Mesenteric fat pad (tissue), 1 donor: ENCODE data around the gene USP7. TPM values are rescaled to one million over a fixed set of nuclear protein-coding genes. Genes with fewer than 3 reads are reported as not detected.
"Not testable (repeated sequence)": the region's sequence is repeated elsewhere in the genome, so short reads cannot be mapped to it uniquely, and the experiment has no call there.

ENCODE experiments used
- DNase-seq: peaks from one replicate; pipeline ENCODE4 v3.0.0-alpha.2; 2020; ENCODE audit warnings: low spot score
- total RNA-seq: library from RNA; stranded (reverse); fragmentation: NEBNext Ultra II Directional; extraction: Animal tissue kit (Norgen Biotek cat#: 25700); gene quantifications from one replicate; pipeline ENCODE4 v1.2.1, GENCODE V29; 2021
- donor health status: DM: yes; HTN: yes; CAD: no.

The USP7 gene
- total RNA-seq, 1 donor from 2014 or later, result 95.5 TPM

DNA sequence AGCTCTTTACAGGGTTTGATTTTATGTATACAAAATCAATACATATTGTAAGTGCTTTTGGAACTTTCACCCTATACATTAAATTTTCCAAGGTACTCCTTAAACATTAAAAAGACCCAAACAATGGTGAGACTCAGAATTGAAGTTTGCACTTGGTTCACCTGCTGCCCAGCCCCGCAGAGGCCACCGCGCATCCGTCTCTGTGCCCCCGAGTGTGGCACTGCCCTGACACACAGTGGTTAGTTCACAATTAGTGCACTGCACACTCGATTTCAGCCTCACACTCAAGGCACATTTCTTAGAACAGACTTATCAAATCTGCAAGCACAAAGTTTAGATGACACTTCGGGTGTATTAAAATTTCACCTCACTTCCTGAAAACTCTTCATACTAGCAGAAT lies 38.3 kb downstream of the USP7 start:
- no peak for DNase-seq

DNA sequence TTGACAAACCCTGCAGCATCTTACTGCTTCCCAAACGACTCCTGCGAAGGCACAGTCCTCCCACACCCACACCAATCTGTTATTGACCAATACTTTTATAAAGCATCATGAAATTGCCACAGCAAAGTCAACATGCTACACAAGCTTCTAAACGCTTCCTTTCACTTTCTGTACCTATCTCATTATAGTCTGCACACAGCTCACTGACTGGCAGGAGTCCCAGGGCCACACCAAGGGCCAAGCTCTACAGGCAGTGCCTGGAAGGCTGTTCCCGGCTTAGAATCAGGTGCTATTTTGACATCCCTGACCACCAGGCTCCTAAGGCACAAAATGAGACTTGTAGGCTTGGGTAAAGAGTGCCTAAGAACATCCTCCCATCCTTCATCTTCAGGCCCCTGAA lies 39.5 kb downstream of the USP7 start:
- no peak for DNase-seq

DNA sequence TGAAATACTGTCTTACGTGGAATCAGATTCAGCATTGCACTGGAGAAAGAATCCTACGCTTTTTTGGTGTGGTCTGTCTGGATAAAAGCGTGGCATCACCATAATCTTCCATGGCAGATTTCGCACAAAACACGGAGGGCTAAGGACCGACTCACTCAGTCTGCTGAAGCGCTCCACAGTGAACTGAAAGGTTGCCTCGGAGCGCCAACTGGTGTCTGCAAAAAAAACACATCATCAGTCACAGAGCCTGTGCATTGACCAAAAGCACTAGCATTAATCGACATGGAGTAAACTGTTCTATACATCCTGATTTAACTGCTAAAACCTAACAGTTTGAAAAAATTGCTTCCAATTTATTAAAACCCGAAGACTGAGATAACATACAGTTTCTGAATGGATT lies 40.5 kb downstream of the USP7 start:
- DNase-seq, result no peak

DNA sequence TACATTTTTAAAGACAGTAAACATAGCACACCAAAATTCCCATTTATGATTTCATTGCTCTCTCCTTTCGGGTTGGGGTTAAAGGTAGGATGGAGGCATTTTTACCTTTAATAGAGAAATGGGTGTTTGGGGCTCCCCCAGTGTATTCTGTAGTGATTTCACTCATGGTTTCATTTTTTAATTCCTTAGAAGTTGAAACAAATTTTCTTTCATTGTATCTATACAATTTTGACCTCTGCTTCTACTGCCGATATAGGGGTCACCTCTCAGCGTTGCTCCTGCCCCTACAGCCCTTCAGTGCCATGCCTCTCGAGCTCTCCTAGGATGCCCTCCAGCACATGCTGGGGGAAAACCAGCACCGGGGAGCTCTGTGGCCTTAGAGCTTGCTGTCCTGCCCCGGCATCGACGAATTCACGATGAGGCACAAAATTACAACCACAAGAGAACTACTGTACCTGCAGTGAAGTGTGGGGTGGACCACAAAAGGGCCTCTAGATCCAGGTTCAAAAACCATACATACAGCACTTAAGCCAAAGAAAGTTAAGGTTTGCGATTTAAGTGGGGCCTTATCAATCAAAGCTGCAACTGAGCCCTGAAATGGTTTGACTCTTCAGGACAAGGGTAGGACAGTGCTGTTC lies 42.2 kb downstream of the USP7 start:
- DNase-seq, result no peak

DNA sequence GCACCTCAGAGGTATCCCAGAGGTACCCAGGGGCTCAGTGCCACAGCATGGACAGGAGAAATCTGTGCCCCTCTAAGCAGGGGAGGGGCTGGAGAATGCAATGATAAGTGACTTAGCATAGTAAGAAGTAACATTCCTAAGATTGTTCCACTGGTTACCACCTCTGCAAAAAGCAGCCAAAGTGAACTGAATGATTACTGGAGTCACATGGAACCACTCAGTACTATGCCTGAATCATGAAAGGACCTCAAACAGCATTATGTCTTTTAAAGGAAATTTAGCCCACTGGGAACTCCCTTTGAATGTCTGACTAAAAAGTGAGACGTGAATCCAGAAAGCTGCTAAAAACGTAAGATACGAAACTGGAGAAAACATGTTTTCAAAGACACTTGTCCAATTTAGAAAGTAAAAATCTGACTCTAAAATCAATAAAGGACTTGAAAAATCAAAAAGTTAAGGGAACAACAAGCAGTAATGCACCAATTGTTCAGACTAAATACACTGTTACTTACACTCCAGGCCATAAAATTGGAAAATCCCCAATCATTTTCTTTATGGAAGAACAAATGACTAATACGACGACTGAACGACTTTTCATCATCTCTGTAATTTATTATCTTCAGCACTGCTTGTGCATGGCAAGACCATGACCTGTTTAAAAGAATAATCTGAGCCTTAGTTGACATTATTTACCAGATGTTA lies 42.9 kb downstream of the USP7 start:
- no peak for DNase-seq

DNA sequence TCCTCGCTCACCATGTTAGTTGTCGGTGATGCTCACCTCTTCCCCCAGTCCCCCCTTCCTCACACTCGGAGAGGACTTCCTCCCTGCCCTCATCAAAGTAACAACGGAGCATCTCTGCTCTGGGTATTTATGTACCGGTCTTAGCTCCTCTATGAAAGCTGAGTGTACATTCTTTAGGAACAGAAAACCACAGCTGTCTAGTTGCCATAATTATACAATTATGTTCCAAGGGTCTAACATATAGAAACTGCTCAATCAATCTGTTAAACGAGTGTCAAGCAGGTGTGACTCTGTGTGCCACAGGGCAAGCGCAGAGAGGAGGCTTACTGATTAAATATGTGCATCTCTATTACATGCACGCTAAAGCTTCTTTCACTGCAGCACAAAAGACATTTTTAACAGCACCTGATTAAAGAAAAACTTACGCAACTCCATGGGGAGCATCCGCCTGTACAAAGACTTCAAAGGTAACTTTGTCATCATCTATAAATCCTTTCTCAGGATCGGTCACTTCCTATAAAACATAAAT lies 43.7 kb downstream of the USP7 start:
- no peak for DNase-seq

DNA sequence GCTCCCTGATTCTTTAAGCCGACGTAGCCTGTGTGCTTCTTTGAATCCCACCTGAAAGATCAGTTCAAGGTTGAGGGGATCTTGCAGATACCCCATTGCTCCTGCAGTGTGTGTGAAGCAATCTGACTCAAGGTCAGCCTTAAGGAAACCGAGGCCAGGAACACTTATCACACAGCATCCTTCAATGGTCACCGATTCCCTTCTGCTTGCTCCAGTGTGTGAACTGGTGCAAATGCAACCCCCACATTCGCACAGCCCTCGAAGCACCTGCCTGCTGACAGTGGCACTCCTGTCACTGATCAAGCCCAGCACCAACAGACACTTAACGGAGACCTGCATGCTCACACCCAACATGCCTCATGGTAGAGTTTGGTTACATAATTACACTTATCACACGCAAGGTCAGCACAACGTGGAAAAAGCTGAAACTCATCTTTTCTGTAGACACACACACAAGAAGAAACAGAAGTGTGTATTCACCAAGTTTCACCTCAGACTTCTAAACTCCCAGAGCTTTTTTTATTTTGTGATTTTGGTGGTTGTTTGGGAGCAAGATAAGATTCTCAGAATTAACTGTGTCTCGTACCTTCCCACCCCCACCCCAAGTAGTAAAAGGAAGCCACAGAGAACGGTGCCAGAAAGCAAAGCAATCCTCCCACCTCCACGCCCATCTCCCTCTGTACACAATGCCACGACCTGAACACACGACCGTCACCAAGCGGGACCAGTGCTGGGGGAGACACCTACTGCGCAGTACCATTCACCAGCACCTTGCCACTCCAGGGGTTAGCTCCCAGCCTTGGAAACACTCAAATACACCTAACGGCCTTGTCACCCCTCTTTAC lies 44.4 kb downstream of the USP7 start:
- DNase-seq, result no peak

DNA sequence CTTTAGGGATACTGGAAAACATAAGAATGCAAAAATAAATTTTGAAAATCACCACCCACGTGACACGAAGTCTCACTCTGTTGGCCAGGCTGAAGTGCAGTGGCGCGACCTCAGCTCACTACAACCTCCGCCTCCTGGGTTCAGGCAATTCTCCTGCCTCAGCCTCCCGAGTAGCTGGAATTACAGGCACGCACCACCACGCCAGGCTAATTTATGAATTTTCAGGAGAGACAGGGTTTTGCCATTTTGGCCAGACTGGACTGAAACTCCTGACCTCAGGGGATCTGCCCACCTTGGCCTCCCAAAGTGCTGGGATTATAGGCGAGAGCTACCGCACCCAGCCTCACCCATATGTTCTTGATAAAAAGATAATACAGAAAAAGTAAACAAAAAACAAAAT lies 46.4 kb downstream of the USP7 start:
- DNase-seq, result not testable (repeated sequence)

DNA sequence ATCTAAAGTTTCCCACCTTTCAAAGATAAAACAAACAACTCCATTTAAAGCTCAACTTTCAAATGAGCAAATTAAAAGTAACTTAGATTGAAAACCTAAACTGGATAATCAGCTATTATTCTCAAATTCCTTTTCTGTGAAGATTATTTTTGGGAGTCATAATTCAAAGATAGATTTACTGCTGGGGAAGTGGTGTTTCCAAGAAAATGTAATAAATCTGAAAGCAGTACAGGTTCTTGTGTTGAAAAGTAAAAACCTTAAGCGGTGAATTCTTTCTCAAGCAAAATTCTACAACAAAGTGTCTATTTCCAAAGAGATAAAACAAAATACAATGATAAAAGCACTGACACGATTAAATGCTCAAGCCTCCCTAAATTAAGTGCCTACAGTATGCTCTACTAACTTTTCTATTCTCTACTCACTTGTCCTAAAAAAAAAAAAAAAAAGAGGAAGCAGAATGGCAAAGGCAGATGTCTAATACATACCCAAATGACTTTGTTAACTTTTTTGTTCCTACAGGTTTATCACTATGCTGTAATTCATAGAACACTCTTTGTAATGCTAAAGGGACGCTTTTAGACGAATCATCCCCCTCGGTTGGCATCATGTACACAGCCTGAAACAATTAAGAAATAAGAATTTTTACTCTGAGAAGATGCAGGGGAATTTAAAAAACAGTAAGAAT lies 47.0 kb downstream of the USP7 start:
- no peak for DNase-seq

DNA sequence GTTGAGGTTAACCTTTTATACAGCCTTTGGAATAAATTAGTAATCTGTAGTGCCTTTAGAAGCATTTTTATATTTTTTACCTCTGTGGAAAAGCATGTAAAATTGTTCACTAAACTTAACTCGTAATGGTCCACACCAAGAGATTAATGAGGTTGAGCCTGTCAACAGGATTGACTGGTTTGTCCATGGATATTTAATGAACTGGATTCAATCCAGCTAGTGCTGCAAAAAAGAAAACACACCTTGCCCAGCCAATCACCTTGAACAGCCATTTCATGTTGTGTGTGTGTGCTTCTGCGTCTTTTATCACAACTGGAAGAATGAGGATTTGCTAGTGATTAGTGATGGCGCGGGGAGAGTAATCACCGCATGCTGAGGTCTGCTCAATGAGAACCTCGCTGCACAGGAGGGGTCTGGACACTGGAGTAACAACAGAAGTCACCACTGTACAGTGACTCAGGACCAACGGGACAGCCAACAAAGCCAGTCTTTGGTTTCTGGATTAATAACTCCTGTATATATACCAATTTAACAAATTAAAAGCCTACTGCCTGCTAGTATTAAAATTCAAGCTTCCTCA lies 47.9 kb downstream of the USP7 start:
- DNase-seq, result no peak

DNA sequence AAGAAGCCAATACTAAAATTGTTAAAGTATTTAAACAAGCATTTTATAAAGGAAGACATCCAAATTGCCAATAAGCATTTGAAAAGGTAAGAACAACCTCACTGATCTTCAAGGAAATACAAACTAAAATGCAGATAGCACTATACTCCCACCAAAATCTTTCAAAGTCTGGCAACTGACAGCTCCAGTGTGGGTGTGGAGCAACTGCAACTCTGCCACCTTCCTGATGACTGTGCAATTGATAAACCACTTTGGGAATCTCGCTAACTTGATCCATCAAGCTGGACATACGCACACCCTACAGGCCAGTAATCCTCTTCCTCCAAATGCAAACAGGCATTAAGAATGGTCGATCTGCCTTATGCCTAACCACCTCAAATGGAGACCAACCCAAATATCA lies 49.6 kb downstream of the USP7 start:
- DNase-seq, result no peak

DNA sequence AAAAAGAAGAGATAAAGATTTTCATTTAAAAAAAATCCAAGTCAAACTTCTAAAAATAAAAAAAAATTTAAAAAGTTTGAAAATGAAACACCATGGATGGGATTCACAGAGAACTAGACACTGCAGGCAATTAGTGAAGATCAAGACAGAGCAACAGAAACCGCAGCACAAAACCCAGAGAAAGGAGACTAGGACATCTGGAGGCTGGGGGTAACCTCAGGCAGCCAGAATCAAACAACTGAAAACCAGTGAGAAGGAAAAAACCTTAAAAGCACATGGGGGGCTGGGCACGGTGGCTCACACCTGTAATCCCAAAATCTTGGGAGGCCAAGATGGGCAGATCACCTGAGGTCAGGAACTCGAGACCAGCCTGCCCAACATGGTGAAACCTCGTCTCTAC lies 50.9 kb downstream of the USP7 start:
- no peak for DNase-seq

DNA sequence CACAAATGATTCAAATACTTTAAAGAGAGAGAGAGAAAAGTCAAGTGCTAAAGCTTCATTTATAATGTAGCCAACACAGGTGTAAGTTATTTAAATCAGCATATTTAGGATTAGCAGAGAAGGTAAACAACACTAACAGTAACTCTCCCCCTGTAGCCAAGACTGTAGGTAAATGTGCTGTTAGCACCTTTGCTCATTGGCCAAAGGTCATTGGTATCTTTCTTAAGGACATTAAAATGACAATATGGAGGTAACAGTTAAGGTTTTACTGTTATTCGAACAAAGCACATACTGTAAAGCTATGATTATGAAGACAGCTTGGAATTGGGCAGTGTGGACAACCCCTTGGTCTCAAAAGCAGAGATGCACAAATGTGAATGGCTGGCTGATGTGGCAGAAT lies 52.9 kb downstream of the USP7 start:
- no peak for DNase-seq

DNA sequence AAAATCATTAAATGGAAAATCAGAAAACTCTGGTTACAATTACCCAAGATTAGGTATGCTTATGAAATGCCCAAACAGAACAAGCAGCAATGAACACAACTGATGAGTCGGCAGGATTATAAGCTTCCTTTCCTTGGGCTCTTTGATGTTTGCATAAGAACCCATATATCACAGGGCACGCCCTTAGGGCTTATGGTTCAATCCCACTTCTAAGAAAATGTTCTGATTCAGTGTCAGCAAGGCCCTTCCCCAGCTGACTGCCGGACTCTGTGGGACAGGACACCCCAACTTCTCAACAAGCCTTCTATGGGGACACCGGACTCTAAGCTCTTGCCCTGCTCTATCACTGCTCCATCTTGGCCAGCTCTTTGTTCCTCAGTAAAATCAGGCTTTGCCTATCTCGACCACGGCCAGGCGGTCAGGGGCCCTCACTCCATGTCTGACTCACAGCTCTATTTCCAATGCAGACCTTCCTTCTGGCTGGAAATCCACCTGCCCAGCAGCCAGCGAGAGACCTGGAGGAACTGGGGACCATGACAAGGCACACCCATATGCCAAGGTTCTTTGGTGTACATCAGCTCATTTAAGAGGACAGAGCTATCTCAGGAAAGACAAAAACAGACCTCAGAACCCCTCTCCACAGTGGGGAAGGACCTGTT lies 54.8 kb downstream of the USP7 start:
- peak; percentile 72 for DNase-seq

DNA sequence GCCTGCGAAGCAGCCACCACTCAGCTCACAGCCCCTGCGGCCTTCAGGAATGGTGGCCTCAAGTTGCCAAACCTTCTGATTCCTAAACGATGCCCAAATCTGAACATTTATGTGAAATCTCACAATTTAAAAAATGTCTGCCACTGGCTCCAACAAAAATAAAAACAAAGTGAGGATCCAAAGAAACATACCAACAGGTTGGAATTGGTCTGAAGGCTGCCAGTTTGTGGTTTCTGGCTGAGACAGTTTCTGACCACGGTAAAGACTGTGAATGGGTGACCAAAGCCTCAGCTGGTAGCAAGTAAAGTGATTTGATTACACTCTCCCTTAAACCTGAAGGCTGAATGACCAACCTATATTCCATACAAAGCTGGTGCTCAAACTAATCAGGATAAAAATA lies 56.6 kb downstream of the USP7 start:
- no peak for DNase-seq

DNA sequence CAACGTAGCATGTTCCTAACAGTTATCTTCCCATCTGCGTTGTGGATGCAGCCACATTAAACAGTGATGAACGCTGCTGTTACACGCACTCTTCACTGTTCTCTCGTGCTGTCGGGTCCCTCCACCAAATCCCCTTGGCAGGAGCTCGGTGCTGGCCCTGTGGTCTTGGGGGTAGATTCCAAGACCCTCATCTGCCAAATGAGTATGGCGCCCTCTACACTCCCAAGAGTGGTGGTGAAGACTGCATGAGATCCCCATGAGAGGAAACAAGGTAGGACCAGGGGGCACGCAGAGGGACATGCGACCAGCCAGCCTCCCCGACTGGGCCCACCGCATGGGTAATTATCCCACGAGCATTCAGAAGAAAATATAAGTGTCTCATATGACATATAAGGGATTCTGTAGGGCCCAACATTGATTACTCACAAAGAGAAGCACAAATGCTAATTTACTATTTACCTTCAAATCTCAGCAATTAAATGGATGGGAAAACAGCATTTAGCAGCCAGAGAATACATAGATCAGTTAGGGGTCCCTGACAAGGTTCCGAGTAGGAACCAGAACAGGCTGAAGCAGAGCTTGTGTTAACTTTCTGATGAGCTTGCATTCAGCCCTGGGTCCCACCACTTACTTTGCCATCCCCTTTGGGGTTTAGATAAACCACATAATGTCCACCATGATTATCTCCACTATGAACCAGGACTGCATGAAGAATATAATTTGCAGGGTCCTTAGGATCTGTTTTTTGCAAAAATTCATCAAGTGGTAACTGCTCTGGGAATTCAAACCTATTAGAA lies 57.7 kb downstream of the USP7 start:
- peak; percentile 79 for DNase-seq

DNA sequence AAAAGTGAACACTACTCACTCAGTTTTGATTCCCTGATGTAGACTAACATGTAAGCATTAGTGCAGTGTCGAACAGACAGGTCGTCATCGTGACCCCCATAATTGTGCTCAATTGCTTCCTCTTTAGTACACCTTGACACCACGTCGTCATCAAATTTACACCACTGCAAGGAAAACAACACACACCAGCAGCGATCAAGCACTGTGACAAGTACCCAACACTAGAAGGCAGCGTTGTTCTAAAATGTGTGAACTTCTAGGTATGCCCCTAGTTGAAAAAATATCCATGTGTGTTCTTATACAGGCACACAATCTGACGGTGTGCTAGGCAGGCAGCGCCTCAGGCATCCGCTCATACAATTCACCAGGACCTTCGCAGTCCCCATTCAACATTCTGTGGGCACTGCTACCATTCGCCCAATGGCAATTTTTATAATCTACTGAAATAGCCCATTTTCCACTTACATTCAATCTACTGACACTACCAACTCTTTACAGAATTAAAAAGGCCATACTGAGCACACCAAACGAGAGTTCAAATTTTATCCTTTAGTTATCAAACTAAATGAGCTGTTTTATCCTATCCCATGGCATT lies 58.4 kb downstream of the USP7 start:
- DNase-seq, result no peak

DNA sequence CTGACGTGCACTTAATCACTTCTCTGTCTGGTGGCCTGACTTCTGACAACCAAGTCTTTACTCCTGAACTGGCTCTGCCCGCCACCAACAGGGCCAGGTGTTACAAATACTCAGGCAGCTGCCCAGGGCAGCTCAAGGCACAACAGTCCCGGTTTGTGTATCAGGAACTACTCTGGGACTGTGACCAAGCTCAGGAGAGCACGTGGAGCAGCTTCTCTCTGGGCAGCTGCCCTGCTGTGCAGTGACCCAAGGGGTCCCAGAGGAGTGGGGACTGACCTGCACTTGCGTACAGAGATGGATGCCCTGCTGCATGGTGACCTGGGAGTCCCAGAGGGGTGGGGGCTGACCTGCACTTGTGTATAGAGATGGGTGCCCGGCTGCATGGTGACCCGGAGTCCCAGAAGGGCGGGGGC lies 59.7 kb downstream of the USP7 start:
- DNase-seq, result peak; percentile 65

DNA sequence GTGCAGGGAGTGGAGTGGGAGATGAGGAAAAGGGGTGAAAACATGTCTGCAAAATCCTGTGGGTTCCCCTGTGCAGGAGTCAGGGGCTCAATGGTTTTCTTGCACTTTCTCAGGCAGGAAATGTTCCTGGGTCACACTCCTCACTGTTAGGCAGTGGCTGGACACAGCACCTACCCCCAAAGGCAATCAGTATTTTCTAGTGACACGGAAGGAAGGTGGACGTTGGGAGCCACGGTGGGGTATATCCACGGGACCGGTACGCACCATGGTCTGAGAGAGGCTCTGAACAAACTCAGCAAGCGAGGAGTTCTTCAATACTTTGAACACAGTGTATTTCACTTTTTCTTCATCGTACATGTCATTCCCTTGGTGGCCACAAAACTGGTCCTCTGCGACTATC lies 60.7 kb downstream of the USP7 start:
- no peak for DNase-seq
